K562 (cell line): Measurements from ENCODE around the gene IL1F10. TPM values are rescaled to one million over a fixed set of nuclear protein-coding genes. Genes with fewer than 3 reads are reported as not detected.

ENCODE experiments used
- ATAC-seq: fragments of 200-7000 bp; cut with Tn5 transposase; 3 replicates; pipeline ENCODE4 v1.9.1; 2020; ENCODE audit warnings: moderate library complexity
- BruUV-seq: library from RNA; stranded (reverse); fragments of 400-500 nt; replicated peaks from 2 replicates; lab custom pipeline; 2021; lab: Mats Ljungman, UMichigan
- CTCF ChIA-PET: fragments of 300-600 bp; formaldehyde crosslinking; extraction: SDS; loops from one replicate; lab custom pipeline; 2021; ENCODE audit warnings: low intra/inter-chr PET ratio; lab: Yijun Ruan, JAX
- POLR2A ChIA-PET: fragments of 300-600, 350-650 bp; sonication (Branson Sonifier 250); formaldehyde crosslinking; extraction: SDS; loops from one replicate; lab custom pipeline; 2021; ENCODE audit warnings: antibody characterized with exemption, inconsistent platforms; lab: Yijun Ruan, JAX
- DNase-seq, 4 experiments: peaks; one replicate each; pipeline versions ENCODE4 v3.0.0 to v3.0.0-alpha.2; 2011 to 2018; ENCODE audit warnings: low spot score in 3 of 4, mixed read lengths in 3 of 4; ENCODE audit errors: extremely low read depth in 1 of 4
- FAIRE-seq: peaks from 2 replicates; lab custom pipeline; 2011; peaks lifted over from hg19 to GRCh38; lab: Jason Lieb, UNC
- H2AFZ ChIP-seq: 2 replicates; pipeline ENCODE4 v1.6.0; 2011; ENCODE audit warnings: low read depth, low read length, control low read depth, inconsistent platforms
- H3K27ac ChIP-seq: fragments of 200-600 bp; 3 replicates; pipeline ENCODE4 v1.8.0; 2011; ENCODE audit warnings: low read depth, mild to moderate bottlenecking, control low read depth, inconsistent platforms, low read length, moderate library complexity, mixed read lengths; ENCODE audit errors: extremely low read depth
- H3K27me3 ChIP-seq, 2 experiments: fragments of 300-600 bp in 1 of 2; 2 replicates in 1 of 2; 3 replicates in 1 of 2; pipeline versions ENCODE4 v1.6.0 to v1.8.0; 2011; ENCODE audit warnings: inconsistent platforms in 2 of 2, low read length in 2 of 2, mild to moderate bottlenecking in 1 of 2, mixed read lengths in 1 of 2, moderate library complexity in 1 of 2; ENCODE audit not compliant: control insufficient read depth in 2 of 2, insufficient read depth in 2 of 2
- H3K36me3 ChIP-seq: fragments of 300-600 bp; 3 replicates; pipeline ENCODE4 v1.8.0; 2011; ENCODE audit warnings: mild to moderate bottlenecking, low read length, inconsistent platforms; ENCODE audit not compliant: control insufficient read depth, insufficient read depth
- H3K4me1 ChIP-seq, 2 experiments: fragments of 200-600 bp in 1 of 2; replicated peaks in 1 of 2; 2 replicates in 1 of 2; 3 replicates in 1 of 2; pipeline versions ENCODE4 v1.5.1 to v1.8.0; 2011; ENCODE audit warnings: inconsistent platforms in 2 of 2, low read length in 2 of 2, mild to moderate bottlenecking in 1 of 2, mixed read lengths in 1 of 2, moderate library complexity in 1 of 2; ENCODE audit not compliant: control insufficient read depth in 2 of 2, insufficient read depth in 2 of 2
- H3K4me2 ChIP-seq: 2 replicates; pipeline ENCODE4 v1.6.1; 2011; ENCODE audit warnings: low read length, control low read depth, inconsistent platforms, mixed read lengths; ENCODE audit not compliant: insufficient read depth
- H3K4me3 ChIP-seq: fragments of 200-600 bp; sonication (generic), shearing (Covaris generic); 2 replicates; pipeline ENCODE4 v1.5.1; 2016; ENCODE audit warnings: control low read depth, inconsistent platforms
- H3K79me2 ChIP-seq: fragments of 200-600 bp; 3 replicates; pipeline ENCODE4 v1.8.0; 2011; ENCODE audit warnings: low read length, inconsistent platforms; ENCODE audit not compliant: control insufficient read depth, insufficient read depth
- H3K9ac ChIP-seq, 2 experiments: 2 replicates each; pipeline versions ENCODE4 v1.6.0 to v1.6.1; 2011; ENCODE audit warnings: low read depth in 2 of 2, low read length in 2 of 2, control low read depth in 1 of 2, inconsistent platforms in 1 of 2, mild to moderate bottlenecking in 1 of 2, mixed read lengths in 1 of 2; ENCODE audit not compliant: insufficient read depth in 1 of 2
- H3K9me1 ChIP-seq: one replicate; pipeline ENCODE4 v1.6.0; 2011; ENCODE audit warnings: inconsistent platforms, mild to moderate bottlenecking, low read length, moderate library complexity; ENCODE audit not compliant: control insufficient read depth, insufficient read depth
- H3K9me3 ChIP-seq: replicated peaks from 2 replicates; pipeline ENCODE4 v1.5.1; 2011; ENCODE audit warnings: low read depth, low read length, inconsistent platforms; ENCODE audit not compliant: control insufficient read depth, insufficient read depth
- H4K20me1 ChIP-seq: replicated peaks from 2 replicates; pipeline ENCODE4 v1.6.1; 2011; ENCODE audit warnings: low read length, inconsistent platforms, mixed read lengths; ENCODE audit not compliant: control insufficient read depth, insufficient read depth
- ARID2 ChIP-seq: fragments of 450-650 bp; IDR thresholded peaks from 2 replicates; pipeline ENCODE4 v1.6.1; 2017; ENCODE audit warnings: antibody characterized with exemption, mild to moderate bottlenecking
- CBX8 ChIP-seq: fragments of 200-600 bp; sonication (generic); IDR thresholded peaks from 2 replicates; pipeline ENCODE4 v1.6.1; 2012; ENCODE audit warnings: borderline replicate concordance, mixed run types, low read depth, mild to moderate bottlenecking, moderate library complexity, mixed read lengths, low read length, control low read depth, inconsistent platforms; ENCODE audit not compliant: poor library complexity, severe bottlenecking; ENCODE audit errors: extremely low read depth
- HDAC1 ChIP-seq, 2 experiments: fragments of 450-650 bp; IDR thresholded peaks; 2 replicates each; pipeline ENCODE4 v1.6.1; 2016 to 2017; ENCODE audit warnings: inconsistent platforms in 1 of 2, mild to moderate bottlenecking in 1 of 2, moderate library complexity in 1 of 2
- KLF13 ChIP-seq: fragments of 450-650 bp; IDR thresholded peaks from 2 replicates; pipeline ENCODE4 v1.6.1; 2016; ENCODE audit warnings: missing genetic modification characterization, low read depth, mild to moderate bottlenecking, missing compliant biosample characterization, moderate library complexity, borderline replicate concordance
- RNF2 ChIP-seq: sonication (generic); IDR thresholded peaks from 2 replicates; pipeline ENCODE4 v1.6.1; 2016
- TCF7L2 ChIP-seq: fragments of 150-350 bp; IDR thresholded peaks from 2 replicates; pipeline ENCODE4 v1.6.1; 2016; ENCODE audit warnings: low read depth, mild to moderate bottlenecking, low read length, moderate library complexity
- ZMIZ1 ChIP-seq, 2 experiments: fragments of 150-350 bp in 1 of 2; IDR thresholded peaks; 2 replicates each; pipeline ENCODE4 v1.6.1; 2012 to 2016; ENCODE audit warnings: low read depth in 2 of 2, low read length in 2 of 2, mild to moderate bottlenecking in 1 of 2, moderate library complexity in 1 of 2
- WGBS: fragments of 100-300 bp; shearing (Covaris generic); methylation state at CpG from one replicate; pipeline ENCODE4 v1.1.6; 2016; ENCODE audit warnings: low coverage, mixed read lengths; ENCODE audit not compliant: insufficient coverage; ENCODE audit errors: missing lambda C conversion rate; 5-methylcytosine and 5-hydroxymethylcytosine counted together
- in situ Hi-C: fragments of 300-500 bp; cut with MboI; formaldehyde crosslinking; loops from 4 replicates; pipeline ENCODE4 v1.15.0; 2018; ENCODE audit warnings: inconsistent platforms, mixed read lengths
- intact Hi-C: fragments of 100-400 bp; cut with micrococcal nuclease; formaldehyde crosslinking; loops from 2 replicates; pipeline ENCODE4 v1.14.2; 2022
- polyA plus RNA-seq, 8 experiments: library from polyadenylated mRNA; depleted of rRNA in 4 of 8; stranded (reverse) in 5 of 8; unstranded in 3 of 8; fragments of >200 nt; fragmentation: Nextera tagmentation in 2 of 8; fragmentation: Illumina TruSeq in 1 of 8; extraction: Ambion mirVana in 2 of 8; extraction: Trizol in 1 of 8; gene quantifications; 2 replicates each; pipeline versions ENCODE4 v1.2.1 to v1.2.3, GENCODE V29; 2011 to 2014; ENCODE audit warnings: inconsistent platforms in 1 of 8, missing spikeins in 1 of 8
- total RNA-seq, 7 experiments: library from RNA; depleted of rRNA in 6 of 7; stranded (reverse); fragments of >200 nt in 6 of 7; fragmentation: Illumina TruSeq in 2 of 7; extraction: Trizol in 2 of 7; gene quantifications; 2 replicates each; pipeline versions ENCODE4 v1.2.1 to v1.2.3, GENCODE V29; 2011 to 2021; ENCODE audit warnings: low replicate concordance in 1 of 7

Gene IL1F10
- total and polyA plus RNA-seq, 9 of the 15 experiments (the other 6 are each of a cell fraction or from before 2014, with no cell fraction given) = not detected

- Histone ChIP-seq H3K27ac (no peak overlapping the region), H3K4me1 (no peaks in the 10 kb centered on the region; a peak in 1 of 5 replicates), H3K79me2 (no peaks in the 10 kb centered on the region), H3K9me1 (no peaks in the 10 kb centered on the region), H3K27me3 (peaks cover 13 to 35% of the 10 kb centered on the region in 2 experiments), H4K20me1 (no peaks in the 10 kb centered on the region), H2AFZ (no peak overlapping the region), H3K36me3 (no peaks in the 10 kb centered on the region), H3K9ac (no peak overlapping the region), H3K9me3 (no peaks in the 10 kb centered on the region), H3K4me3 (no peak overlapping the region), H3K4me2 (no peak overlapping the region)
- intact Hi-C loops = no loop called here
- ChIA-PET CTCF (no interaction called here), POLR2A (interaction anchor here (0.6 kb wide), 1 partner anchor 71 kb away, joined by 4 read pairs; no protein-coding TSS in a partner anchor)
- no peak for FAIRE-seq
- WGBS = 3% methylated on average over 4 of the region's 4 CpGs
- in situ Hi-C loops = no loop called here
- ATAC-seq = no peak
- BruUV-seq = no TSS peak
- no peak for DNase-seq
- no peak for TF ChIP-seq CBX8
- TF ChIP-seq HDAC1 (IDR thresholded peaks at IDR 0.05) = no peak
- no peak for TF ChIP-seq KLF13 (tag)
- no peak for TF ChIP-seq ZMIZ1 (IDR thresholded peaks at IDR 0.05; ENCODE audit: low read depth in 2 of 2, low read length in 2 of 2)
- TF ChIP-seq ARID2 = no peak
- no peak for TF ChIP-seq RNF2
- no peak for TF ChIP-seq TCF7L2
These were observed 35.5 kb downstream of the IL1F10 start for GRCh38 chr2:113103277-113103676.
